LNCaP clone FGC (cell line): ENCODE measurements around the gene MYMK.

ENCODE experiments used
- DNase-seq: peaks from one replicate; pipeline ENCODE4 v3.0.0-alpha.2; 2011; ENCODE audit warnings: low read depth
- H3K4me3 ChIP-seq: 2 replicates; pipeline ENCODE4 v1.5.1; 2011; ENCODE audit warnings: mild to moderate bottlenecking, low read depth, low read length, control low read depth
- CTCF ChIP-seq: IDR thresholded peaks from 2 replicates; pipeline ENCODE4 v1.5.1; 2012; ENCODE audit warnings: mild to moderate bottlenecking; ENCODE audit not compliant: control insufficient read depth, insufficient read depth; ENCODE audit errors: extremely low read depth

Gene MYMK

GRCh38 chr9:133547116-133547515 is 22.4 kb upstream of the MYMK start:
- H3K4me3 ChIP-seq, result no peak overlapping the region
- TF ChIP-seq CTCF, result no peak
- DNase-seq, result no peak

GRCh38 chr9:133546287-133546680 is 21.5 kb upstream of the MYMK start:
- DNase-seq, result no peak
- no peak for TF ChIP-seq CTCF
- H3K4me3 ChIP-seq, result no peak overlapping the region

GRCh38 chr9:133545494-133546286 is 20.9 kb upstream of the MYMK start:
- H3K4me3 ChIP-seq, result no peak overlapping the region
- no peak for DNase-seq
- no peak for TF ChIP-seq CTCF

- TF ChIP-seq CTCF, result no peak
- H3K4me3 ChIP-seq, result no peak overlapping the region
- no peak for DNase-seq
Observed at GRCh38 chr9:133543772-133544467, 19.2 kb upstream of the MYMK start.

GRCh38 chr9:133542002-133542401 is 17.2 kb upstream of the MYMK start:
- TF ChIP-seq CTCF, result no peak
- no peak overlapping the region for H3K4me3 ChIP-seq
- DNase-seq, result no peak

- H3K4me3 ChIP-seq, result no peak overlapping the region
- TF ChIP-seq CTCF, result no peak
- no peak for DNase-seq
Observed at GRCh38 chr9:133540698-133541025, 15.9 kb upstream of the MYMK start.
